Rectal smooth muscle tissue (tissue), 1 donor: ENCODE data around the gene GOLGA8A.
"Not testable (repeated sequence)": the region's sequence is repeated elsewhere in the genome, so short reads cannot be mapped to it uniquely, and the experiment has no call there.

ENCODE experiments used
- H3K27ac ChIP-seq: one replicate; pipeline ENCODE4 v1.7.0; 2013; ENCODE audit warnings: low read depth, low read length, inconsistent platforms
- H3K27me3 ChIP-seq: one replicate; pipeline ENCODE4 v1.7.0; 2013; ENCODE audit warnings: low read length; ENCODE audit not compliant: control insufficient read depth, insufficient read depth
- H3K36me3 ChIP-seq: one replicate; pipeline ENCODE4 v1.7.0; 2013; ENCODE audit warnings: low read length; ENCODE audit not compliant: control insufficient read depth, insufficient read depth
- H3K4me1 ChIP-seq: one replicate; pipeline ENCODE4 v1.7.0; 2013; ENCODE audit warnings: low read length; ENCODE audit not compliant: control insufficient read depth, insufficient read depth
- H3K4me3 ChIP-seq: one replicate; pipeline ENCODE4 v1.7.0; 2013; ENCODE audit warnings: low read length
- H3K9ac ChIP-seq: one replicate; pipeline ENCODE4 v1.7.0; 2013; ENCODE audit warnings: low read length

Gene GOLGA8A

DNA sequence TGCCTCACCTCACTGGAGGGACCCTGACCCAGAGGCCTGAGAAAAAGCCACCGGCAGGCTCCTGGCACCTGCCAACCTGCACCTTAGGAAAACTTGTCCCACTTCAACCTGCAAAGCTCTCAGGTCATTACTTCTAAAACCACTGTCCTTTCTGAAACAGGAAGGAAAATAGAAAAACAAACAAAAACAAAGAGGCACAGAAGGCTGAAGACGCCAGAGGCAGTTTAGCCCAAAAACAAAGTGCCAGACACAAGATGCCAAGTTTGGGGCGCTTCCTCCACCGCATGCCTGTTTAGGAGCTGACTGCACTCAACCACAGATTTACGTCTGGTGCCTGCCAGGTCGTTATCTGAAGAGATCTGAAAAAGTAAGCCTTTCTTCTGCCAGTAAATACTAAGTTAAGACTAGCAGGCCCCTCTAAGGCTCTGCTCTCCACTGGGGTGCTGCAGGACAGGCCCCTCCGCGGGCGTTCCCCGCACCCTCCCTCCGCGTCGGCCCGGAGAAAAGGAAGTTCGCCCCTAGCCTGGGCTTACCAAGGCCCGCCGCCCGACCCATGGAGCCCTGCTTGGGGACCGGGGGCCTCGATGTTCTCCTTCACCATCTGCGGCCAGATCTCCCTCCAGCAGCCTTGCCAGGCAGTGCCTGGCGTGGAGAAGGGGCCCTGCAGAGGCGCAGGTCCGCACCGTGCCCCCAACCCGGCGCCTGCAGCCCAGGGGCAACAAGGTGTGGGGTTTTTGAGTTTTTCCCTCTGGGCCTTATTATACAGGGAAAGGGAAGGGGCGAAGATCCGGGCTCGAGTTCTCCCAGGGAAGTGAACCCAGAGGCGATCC lies 1.3 kb downstream of the GOLGA8A start:
- H3K27ac ChIP-seq: no peak overlapping the region
- H3K4me1 ChIP-seq: no peaks in the 10 kb centered on the region
- no peaks in the 10 kb centered on the region for H3K27me3 ChIP-seq
- H3K36me3 ChIP-seq: no peaks in the 10 kb centered on the region
- no peak overlapping the region for H3K9ac ChIP-seq
- peak overlapping the region; percentile 66 for H3K4me3 ChIP-seq

DNA sequence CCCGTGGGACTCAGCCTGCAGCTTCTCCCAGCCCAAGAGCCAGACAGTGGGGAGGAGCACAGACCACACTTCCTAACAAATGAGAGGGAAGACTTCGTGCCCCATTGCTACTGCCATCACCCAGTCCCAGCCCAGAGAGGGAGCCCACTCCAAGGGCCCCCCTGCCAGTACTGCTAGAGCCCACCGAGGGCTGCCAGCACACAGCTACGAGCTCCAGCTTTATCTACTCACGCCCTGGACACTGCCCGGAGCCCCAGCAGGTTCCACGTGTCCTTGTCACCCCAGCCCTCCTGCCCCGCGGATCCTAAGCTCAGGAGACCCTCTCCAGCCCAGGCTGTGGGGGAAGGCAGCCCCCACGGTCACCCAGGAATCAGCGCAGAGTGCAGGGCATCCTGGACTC lies 1.9 kb downstream of the GOLGA8A start:
- H3K4me3 ChIP-seq: no peak overlapping the region
- no peaks in the 10 kb centered on the region for H3K4me1 ChIP-seq
- H3K27ac ChIP-seq: no peak overlapping the region
- no peaks in the 10 kb centered on the region for H3K36me3 ChIP-seq
- no peaks in the 10 kb centered on the region for H3K27me3 ChIP-seq
- H3K9ac ChIP-seq: no peak overlapping the region

DNA sequence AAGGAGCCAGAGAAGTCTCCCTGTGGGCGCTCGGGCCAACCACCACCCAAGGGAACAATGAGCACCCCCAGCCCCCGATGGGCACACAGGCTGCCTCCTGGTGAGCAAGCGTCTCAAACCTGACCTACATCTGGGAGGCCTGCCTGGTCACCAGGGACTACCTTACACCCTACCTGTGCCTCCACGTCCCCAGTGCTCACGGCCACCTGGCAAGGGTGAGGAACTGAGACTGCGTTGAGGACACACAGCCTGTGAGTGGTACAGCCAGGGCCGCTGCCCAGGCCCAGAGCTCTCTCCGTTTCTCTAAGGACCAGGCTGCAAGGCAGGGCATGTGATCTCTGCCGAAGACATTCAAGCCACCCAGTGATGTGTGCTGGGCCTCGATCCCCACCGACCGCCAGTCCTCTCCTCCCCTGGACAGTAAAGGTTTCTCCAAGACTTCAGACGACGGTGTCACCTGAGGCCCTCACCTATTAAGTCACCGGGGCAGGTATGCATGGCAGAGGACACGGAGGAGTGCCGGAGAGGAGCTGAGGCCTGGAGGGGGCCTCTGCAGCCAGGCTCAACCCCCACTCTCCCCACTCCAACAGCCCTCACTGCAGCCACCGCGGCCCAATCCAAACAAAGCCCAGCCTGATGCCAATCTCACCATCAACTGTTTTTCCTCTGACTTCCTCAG lies 2.8 kb downstream of the GOLGA8A start:
- no peaks in the 10 kb centered on the region for H3K4me1 ChIP-seq
- no peaks in the 10 kb centered on the region for H3K27me3 ChIP-seq
- no peak overlapping the region for H3K9ac ChIP-seq
- no peak overlapping the region for H3K27ac ChIP-seq
- no peak overlapping the region for H3K4me3 ChIP-seq
- no peaks in the 10 kb centered on the region for H3K36me3 ChIP-seq

DNA sequence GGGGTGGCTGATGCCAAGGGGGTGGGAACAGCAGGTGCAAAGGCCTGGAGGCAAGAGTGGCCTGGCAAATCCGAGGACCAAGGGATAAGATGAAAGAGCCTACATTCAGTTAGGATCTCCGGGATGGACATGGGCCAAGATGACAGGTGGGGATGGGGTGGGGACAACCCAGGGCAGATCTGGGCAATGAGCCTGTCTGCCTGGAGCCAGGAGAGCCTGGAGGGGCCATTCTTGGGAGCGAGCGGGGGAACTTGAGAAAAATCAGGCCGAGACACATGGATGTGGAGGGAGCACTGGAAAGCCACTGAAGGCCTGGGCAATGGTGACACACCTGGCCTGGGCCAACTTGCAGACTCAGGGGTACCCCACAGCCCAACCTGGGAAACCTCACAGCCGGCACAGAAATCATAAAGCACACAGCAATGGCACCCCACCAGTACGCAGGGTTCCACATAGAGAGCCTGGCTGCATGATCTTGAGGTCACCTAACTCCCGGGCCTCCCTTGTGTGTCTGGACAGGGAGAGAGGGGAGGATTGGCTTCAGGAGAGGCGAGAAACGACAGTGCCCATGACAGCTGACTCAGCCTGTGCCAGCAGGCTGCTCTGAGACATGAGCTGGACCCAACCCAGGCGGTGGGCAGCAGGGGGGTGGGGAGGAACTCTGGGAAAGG lies 3.5 kb downstream of the GOLGA8A start:
- H3K27me3 ChIP-seq, H3K4me3 ChIP-seq, H3K4me1 ChIP-seq, H3K27ac ChIP-seq, H3K9ac ChIP-seq, H3K36me3 ChIP-seq: not testable (repeated sequence)

DNA sequence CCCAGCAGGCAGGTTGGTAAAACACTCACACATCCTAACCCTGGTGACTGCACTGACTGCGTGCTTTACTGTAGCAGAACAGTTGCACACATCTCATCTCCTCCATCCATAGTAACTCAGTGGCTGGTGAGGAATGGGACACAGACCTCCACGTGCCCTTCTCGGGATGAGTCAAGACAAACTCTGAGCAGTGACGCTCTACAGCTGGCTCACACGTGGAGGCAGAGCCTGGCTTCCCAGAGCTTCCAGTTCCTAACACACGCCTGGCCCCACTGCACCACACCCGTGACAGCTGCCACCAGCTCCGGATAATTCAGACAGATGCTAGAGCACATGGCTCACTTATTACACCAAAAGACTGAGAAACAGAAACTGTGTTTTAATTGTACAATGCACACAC lies 7.0 kb downstream of the GOLGA8A start:
- not testable (repeated sequence) for H3K4me3 ChIP-seq, H3K4me1 ChIP-seq, H3K27me3 ChIP-seq, H3K9ac ChIP-seq, H3K27ac ChIP-seq, H3K36me3 ChIP-seq

DNA sequence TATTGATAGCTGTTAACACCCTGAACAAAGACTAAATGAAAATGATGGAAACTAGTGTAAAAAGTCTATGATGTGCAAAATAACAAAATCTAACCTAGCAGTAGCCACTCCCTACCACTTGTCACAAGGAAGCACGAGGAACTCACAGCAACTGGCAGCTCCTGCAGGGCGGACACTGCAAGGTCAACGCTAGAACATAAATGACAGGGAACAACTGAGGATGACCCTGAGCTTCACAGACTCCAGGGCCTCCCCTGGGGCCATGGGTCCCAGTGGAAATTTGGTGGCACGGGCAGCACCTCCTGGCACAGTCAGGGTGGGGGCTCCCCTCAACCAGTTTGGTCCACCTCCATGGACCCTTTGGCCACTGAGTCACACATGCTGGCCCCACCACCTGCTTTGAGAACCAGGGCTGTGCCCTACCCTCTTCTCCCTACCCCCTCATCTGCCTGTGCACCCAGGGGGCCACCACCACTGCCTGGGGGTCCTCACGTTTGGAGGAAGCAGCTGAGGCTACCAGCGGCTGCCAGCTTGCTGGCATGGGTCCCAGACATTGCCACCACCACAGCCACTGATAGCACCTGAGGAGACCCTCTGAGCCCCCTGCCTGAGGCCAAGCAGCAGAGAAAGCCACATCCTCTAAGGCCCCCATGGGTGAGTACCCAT lies 14.1 kb downstream of the GOLGA8A start:
- not testable (repeated sequence) for H3K36me3 ChIP-seq, H3K4me3 ChIP-seq, H3K27ac ChIP-seq, H3K9ac ChIP-seq, H3K4me1 ChIP-seq, H3K27me3 ChIP-seq

DNA sequence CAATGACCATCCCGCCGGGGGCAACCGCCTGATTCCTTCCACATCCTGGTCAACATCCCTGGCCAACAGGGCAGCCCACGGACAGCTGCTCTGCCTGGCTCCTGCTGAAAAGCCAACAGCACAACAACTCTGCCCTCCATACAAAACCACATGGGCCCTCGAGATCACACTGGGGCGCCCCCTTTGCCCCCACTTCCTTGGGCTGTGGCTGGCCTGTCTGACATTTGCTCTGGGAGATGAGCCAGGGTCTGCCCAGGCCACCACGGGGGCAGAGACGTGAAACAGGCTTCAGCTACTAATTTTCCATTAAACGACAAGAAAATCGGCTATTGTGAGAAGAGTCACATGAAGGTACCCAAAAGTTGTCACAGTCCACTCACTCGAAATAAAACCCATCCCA lies 16.7 kb downstream of the GOLGA8A start:
- H3K36me3 ChIP-seq, H3K4me3 ChIP-seq, H3K27me3 ChIP-seq, H3K4me1 ChIP-seq, H3K9ac ChIP-seq, H3K27ac ChIP-seq: not testable (repeated sequence)

DNA sequence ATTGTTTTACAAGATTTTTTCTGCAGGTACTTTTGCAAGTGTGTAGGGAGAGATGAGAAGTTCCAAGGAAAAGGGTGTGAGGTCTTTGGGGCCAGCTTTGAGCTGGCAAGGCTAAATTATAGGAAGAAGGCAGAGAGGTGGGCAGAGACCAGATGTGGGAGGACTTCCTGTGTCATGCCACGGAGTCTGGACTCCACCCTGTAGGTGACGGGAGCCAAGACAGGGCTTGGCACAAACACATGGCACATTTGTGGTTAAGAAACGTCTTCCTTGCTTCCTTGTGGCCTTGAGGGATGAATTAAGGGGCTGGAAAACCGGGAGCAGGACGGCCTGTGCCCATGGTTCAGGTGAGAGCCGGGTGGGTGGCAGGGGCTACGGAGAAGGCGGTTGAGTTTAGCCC lies 19.2 kb downstream of the GOLGA8A start:
- not testable (repeated sequence) for H3K9ac ChIP-seq, H3K36me3 ChIP-seq, H3K27ac ChIP-seq, H3K27me3 ChIP-seq, H3K4me1 ChIP-seq, H3K4me3 ChIP-seq

DNA sequence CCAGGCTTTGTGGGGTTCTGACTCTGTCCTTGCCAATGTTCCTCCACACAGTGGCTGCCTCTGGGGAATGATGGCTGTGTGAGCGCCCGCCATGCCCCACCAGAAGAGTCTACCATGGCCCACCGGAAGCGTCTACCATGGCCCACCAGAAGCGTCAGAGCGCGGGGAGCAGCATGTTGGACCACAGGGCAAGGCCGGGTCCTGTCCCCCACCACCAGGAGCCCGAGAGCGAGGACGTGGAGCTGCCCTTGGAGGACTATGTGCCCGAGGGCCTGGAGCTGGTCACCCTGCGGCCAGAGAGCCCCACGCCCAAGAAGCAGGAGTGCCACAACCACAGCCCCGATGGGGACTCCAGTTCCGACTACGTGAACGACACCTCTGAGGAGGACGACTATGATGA lies 28.1 kb downstream of the GOLGA8A start:
- not testable (repeated sequence) for H3K27ac ChIP-seq, H3K36me3 ChIP-seq, H3K27me3 ChIP-seq, H3K4me1 ChIP-seq, H3K9ac ChIP-seq, H3K4me3 ChIP-seq

DNA sequence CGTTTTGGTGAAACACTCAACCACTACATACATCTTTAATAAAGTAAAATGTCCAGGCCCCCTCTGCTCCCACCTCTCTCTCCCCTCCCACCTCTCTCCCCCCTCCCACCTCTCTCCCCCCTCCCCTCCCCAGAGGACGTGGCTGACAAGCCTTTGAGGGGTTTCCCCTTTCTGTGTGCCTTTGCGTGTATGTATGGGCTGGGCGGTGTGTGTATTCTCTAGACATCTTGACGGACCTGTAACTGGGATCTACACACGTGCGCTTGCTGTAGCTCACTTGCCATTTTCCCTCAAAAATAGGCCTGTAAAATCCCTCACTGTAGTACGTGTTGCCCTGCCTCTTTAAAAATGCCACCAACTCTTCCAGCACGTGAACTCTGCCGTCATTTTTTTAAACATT lies 28.6 kb downstream of the GOLGA8A start:
- H3K36me3 ChIP-seq, H3K4me1 ChIP-seq, H3K9ac ChIP-seq, H3K4me3 ChIP-seq, H3K27ac ChIP-seq, H3K27me3 ChIP-seq: not testable (repeated sequence)

DNA sequence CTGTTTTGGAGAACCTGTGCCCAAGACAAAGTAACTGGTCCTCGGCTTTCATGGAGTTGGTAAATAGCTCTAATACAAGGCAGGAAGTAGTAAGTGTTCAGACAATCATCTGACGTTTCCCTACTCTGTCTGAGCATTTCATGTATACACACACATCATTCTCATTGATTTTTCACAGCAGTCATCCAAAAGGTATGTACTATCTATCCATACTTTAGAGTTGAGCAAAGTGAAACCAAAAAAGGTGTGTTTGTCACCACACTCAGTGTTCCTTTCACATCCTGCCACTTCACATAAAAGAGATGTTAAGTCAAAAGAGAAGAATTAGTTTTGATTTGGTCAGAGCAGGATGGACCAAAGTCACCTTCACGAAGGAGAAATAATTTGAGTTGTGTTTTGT lies 33.7 kb downstream of the GOLGA8A start:
- not testable (repeated sequence) for H3K36me3 ChIP-seq, H3K9ac ChIP-seq, H3K27ac ChIP-seq, H3K4me1 ChIP-seq, H3K27me3 ChIP-seq, H3K4me3 ChIP-seq

DNA sequence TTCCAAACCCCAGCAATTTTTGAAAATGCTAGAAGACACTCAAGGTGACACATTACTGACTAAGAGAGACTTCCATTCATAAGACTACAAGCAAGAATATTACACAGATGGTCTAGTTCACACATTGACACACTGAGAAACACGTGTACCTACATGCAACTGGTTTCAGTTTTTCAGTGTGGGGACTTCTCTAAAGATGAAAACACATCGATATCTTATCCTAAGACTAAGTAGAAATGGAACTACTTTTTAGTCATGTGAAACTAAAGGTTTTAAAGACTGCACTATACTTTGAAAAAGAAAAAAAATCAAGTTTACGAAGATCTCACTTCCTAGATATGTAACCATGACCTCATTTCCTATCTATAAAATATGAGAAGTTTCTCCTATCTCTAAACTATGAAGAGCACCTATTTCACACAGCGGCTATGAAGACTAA lies 34.4 kb downstream of the GOLGA8A start:
- H3K4me3 ChIP-seq, H3K4me1 ChIP-seq, H3K27ac ChIP-seq, H3K27me3 ChIP-seq, H3K9ac ChIP-seq, H3K36me3 ChIP-seq: not testable (repeated sequence)
